Stimulated activated CD4-positive, alpha-beta T cell treated with anti-CD3 and anti-CD28 coated beads, TNF-alpha, amount 100 ng/mL, for 24 hours (primary cell): Measurements from ENCODE around the gene MAPK9.
A peak's percentile ranks its signal among the peaks of the same experiment; 100 is the strongest.

Source experiments
- DNase-seq, 3 experiments: peaks; one replicate each; pipeline ENCODE4 v3.0.0-alpha.2; 2020; ENCODE audit warnings: low read depth in 3 of 3

The MAPK9 gene

DNA sequence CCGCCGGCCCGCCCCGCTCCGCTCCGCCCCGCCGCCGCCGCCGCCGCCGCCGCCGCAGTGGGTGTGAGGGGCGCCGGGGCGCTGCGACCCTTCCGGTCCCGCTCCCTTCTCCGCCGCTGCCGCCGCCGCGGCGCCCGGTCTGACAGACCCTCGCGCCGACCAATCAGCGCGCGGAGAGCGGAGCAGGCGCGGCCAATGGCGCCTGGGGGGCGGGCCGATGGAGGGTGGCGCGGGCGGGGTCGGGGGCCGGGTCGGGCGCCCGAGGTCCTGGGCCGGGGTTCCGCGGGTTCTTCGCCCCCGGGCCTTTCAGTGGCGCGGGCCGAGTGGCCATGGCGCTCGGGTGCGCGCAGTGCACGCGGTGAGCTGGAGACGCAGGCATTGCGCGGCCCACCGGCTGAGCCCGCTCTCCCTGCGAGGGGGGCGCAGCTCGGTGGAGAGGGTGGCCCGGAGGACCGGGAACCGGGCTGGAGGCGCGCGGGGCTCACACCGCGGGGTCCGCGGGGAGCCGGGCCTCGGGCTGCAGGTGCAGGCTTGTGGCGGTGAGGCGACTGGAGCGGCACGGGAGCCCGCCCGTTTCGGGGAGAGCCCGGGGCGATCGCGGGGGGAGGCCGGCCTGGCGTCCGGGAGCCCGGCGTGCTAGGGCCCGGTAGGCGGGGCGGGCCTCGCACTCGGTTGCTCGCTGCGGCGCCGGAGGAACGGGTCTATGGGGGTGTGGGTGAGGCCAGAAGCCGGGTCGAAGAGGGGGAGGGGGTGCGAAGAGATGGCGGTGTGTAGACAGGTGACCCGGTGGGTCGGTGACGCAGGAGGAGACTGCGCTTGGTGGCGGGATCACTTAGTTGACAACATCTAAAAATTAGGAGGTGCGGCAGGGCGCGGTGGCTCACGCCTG lies at the start of gene MAPK9:
MAPK9 (minus strand) TSS at position 141 of the 889 bp plus-strand sequence. CDS start 11,522 bp downstream, outside the sequence.
- DNase-seq: peak; percentile 63 to 80 (median 68)

GRCh38 chr5:180341595-180341994 lies 49.7 kb upstream of the MAPK9 start:
- DNase-seq: no peak

- no peak for DNase-seq
These were observed 49.0 kb upstream of the MAPK9 start for GRCh38 chr5:180340856-180341255.

GRCh38 chr5:180339583-180340183 lies 47.8 kb upstream of the MAPK9 start:
- no peak for DNase-seq

DNA sequence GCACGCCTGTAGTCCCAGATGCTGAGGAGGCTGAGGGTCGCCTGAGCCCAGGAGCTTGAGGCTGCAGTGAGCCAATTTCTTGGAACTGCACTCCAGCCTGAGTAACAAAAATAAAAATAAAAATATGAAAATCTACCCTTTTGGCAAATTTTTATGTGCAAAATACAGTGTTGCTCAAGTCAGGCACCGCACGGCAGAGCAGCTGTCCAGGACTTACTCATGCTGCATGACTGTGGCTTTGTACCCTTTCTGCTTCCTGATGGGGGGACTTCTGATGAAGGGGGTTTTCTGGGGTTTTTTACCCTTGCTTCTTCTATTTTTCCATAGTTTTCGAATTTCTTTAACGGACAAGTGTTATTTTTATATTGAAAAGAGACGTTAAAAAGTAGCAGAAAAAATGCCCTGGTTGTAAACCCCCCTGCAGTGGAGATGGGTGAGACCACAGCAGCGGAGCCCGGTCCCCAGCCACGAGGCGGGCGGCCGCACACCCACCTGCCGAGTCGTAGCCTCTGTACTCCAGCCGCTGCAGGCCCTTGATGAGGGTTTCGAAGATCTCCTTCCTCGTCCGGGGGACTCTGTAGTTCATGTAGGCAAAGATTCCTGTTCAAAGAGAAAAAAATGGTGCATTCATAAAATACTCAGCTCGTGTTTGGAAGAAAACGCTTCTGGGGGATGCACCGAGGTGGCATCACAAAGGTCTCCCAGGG lies 46.3 kb upstream of the MAPK9 start:
- DNase-seq: no peak

- no peak for DNase-seq
These were observed 44.5 kb upstream of the MAPK9 start for GRCh38 chr5:180336234-180337020.

DNA sequence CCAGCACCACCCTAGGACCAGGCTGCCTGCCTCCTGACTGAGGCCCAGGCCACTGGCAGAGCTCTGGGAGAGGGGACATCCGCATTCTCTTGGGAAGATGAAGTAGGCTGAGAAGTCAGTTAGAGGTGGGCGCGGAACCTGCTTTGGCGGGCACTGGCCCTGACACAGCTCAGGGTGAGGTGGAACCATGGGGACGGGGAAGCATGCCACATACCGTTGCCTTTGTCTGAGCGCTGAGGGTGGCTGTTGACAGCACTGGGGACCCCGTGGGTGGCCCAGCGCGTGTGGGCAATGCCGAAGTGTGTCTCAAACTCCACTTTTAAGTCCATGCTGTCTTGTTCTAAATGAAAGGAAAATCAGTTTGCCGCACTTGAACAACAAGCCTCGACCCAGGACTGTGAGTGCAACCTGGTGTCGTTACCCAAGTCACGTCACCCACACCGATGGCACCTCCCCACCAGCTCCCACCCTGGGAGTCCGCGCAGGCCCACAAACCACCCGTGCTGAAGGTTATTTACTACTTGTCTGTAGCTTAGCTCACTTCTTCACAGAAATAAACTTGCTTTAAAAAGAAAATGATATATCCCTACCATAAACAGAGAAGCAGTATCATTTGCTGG lies 43.8 kb upstream of the MAPK9 start:
- no peak for DNase-seq

DNA sequence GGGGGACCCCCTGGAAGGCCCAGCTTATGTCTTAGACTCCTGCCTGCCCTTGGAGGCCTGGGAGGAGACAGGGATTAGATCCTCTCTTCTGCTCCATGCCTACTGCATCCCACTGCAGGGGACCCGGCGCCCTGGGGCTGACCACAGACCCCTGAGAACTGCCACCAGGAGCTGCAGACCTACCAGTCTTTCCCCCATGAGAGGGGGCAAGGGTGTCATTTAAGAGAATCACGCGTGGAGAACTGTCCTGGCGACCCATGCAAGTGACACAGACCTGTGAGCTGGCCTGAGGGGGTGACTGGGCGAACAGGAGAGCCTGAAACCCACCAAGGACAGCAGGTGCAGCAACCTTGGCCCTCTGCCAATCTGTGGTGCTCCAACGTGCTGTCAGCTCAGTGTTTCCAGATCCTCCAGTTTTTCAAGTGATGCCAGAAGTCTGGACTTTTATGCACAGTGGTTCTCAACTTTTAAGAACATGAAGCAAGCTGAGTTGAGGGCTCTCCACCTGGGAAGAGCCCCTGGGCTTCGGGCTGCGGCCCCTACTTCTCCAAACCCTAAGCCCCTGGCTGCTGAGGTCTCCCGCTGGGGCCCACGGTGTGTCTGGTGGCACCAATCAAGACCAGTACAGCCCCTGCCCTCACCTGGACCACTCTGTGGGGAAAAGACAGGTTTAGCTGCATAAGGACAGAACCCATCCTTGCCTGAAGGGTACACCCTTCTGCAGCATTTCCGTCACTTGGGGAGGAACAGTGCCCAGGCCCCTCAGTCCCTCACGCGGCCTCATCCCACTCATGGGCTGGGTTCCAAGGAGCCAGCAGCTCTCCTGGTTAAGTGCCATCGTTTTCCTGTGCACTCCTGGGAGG lies 43.1 kb upstream of the MAPK9 start:
- no peak for DNase-seq

- no peak for DNase-seq
These were observed 42.3 kb upstream of the MAPK9 start for GRCh38 chr5:180334176-180334575.

GRCh38 chr5:180333661-180334060 lies 41.8 kb upstream of the MAPK9 start:
- no peak for DNase-seq

GRCh38 chr5:180332861-180333260 lies 41.0 kb upstream of the MAPK9 start:
- no peak for DNase-seq

GRCh38 chr5:180332051-180332517 lies 40.2 kb upstream of the MAPK9 start:
- DNase-seq: no peak

GRCh38 chr5:180331647-180331950 lies 39.7 kb upstream of the MAPK9 start:
- no peak for DNase-seq

- DNase-seq: no peak
These were observed 39.1 kb upstream of the MAPK9 start for GRCh38 chr5:180330810-180331646.

DNA sequence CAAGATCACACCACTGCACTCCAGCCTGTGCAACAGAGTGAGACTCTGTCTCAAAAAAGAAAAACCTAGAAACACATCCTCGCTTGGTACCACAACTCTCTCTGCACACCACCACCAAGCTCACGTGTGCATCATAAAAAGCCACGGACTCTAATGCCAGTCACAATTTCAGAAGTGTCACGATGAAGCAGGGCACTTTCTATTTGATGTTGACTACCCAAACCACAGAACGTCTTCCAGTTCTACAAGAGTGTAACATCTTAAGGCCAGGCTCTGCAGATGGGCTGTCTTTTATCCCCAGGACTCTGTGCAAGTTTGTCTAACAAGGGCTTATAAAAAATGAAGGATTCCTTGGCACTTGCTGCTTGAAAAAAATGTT lies 38.4 kb upstream of the MAPK9 start:
- DNase-seq: no peak

DNA sequence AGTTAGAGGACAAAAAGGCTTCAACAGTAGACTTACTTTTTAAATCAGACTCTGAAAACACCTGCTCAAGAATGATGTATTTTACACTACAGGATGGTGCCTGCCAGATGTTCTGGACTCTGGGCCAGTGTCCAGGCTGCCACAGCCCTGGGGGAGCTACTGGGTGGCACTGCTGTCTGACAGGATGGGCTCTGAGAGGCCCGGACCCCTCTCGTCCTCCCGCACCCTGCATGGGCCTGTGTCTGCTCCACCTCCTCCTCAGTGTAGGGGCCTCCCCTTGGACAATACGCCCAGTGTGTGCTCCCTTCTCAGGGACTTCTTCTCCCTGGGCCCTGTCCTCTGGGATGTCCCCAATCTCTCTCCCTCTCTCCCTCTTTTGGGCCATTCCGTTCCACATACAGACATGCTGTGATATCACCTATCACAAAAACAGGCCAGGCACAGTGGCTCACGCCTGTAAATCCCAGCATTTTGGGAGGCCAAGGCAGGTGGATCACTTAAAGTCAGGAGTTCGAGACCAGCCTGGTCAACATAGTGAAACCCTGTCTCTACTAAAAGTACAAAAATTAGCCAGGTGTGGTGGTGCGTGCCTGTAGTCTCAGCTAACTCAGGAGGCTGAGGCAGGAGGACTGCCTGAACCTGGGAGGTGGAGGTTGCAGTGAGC lies 37.9 kb upstream of the MAPK9 start:
- DNase-seq: no peak

DNA sequence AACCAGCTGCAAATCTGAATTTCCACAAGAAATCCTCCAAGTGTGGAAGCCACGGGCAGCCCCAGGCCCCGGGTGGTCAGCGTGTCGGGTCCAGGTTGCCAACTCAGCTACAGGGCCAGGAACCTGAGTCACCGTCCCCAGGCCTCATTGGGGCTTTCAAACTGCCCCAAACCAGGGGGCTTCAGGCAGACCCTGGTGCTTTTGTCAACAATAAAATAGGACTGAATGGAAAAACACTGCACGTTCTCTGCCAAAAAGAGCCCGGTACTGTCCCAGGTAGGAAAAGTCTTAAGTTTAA lies 37.2 kb upstream of the MAPK9 start:
- DNase-seq: no peak

DNA sequence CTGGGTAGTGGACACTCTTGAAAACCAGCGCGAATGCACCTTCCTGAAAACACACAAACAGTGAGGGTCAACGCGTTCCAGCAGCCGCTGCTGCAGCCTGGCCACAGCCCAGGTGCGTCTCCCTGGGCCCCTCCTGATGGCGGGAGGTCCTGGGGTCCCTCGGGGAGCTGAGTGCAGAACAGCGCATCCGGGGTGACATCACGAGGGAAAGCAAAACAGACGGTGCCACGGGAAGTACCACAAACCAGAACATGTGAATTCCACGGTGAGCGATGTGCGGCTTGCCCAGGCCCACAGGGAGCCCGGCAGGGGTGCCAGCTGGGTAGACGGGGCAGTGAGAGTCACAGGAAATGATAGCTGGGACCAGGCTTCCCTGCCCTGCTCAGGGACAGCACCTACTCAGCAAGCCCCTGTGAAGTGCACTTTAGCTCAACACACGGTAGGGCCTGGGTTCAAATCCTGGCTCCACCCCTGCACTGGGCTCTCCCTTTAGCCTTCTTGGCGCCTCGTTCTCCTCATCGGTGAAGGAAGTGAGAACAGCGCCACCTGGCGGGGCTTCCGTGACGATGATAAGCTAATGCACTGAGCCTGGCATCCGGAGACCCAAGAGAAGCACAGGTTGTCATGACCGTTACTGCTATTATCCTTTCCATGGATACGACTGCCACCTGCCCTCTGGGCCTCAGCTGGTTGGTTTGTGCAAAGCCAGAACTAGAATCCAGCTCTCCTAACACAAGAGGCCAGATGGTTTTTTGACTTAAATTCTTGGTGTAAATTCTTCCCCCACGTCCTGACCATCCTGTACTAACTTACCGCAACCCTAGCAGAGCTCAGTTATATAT lies 36.6 kb upstream of the MAPK9 start:
- DNase-seq: peak; percentile 67 to 83 (median 69)
